Small intestine (tissue), 7 donors: ENCODE results near the gene COX8A. TPM values are rescaled to one million over a fixed set of nuclear protein-coding genes. Genes with fewer than 3 reads are reported as not detected.
"Not testable (repeated sequence)": the region's sequence is repeated elsewhere in the genome, so short reads cannot be mapped to it uniquely, and the experiment has no call there.

ENCODE experiments used
- DNase-seq, 2 donors: peaks; one replicate each; pipeline versions ENCODE4 v3.0.0 to v3.0.0-alpha.2; 2013
- FAIRE-seq: peaks from 2 replicates; lab custom pipeline; 2012; peaks lifted over from hg19 to GRCh38; lab: Jason Lieb, UNC
- H3K27ac ChIP-seq, 3 donors: one replicate each; pipeline ENCODE4 v1.5.1; 2013; ENCODE audit warnings: low read length in 2 of 3, mild to moderate bottlenecking in 2 of 3, control low read depth in 1 of 3, inconsistent platforms in 1 of 3, low read depth in 1 of 3, moderate library complexity in 1 of 3
- H3K27me3 ChIP-seq, 3 donors: one replicate each; pipeline ENCODE4 v1.6.1; 2013; ENCODE audit warnings: low read length in 3 of 3, inconsistent platforms in 1 of 3; ENCODE audit not compliant: control insufficient read depth in 3 of 3, insufficient read depth in 3 of 3
- H3K36me3 ChIP-seq, 3 donors: one replicate each; pipeline ENCODE4 v1.6.1; 2013; ENCODE audit warnings: low read length in 3 of 3, inconsistent platforms in 1 of 3, low read depth in 1 of 3, mild to moderate bottlenecking in 1 of 3, moderate library complexity in 1 of 3; ENCODE audit not compliant: control insufficient read depth in 3 of 3, insufficient read depth in 2 of 3
- H3K4me1 ChIP-seq, 3 donors: one replicate each; pipeline ENCODE4 v1.6.1; 2013; ENCODE audit warnings: low read length in 2 of 3, inconsistent platforms in 1 of 3, low read depth in 1 of 3, mild to moderate bottlenecking in 1 of 3, moderate library complexity in 1 of 3; ENCODE audit not compliant: control insufficient read depth in 3 of 3, insufficient read depth in 2 of 3
- H3K4me3 ChIP-seq, 3 donors: one replicate each; pipeline ENCODE4 v1.5.1; 2013; ENCODE audit warnings: low read length in 3 of 3, control low read depth in 1 of 3, inconsistent platforms in 1 of 3, low read depth in 1 of 3, mild to moderate bottlenecking in 1 of 3, moderate library complexity in 1 of 3
- H3K9me3 ChIP-seq, 2 donors: one replicate each; pipeline ENCODE4 v1.6.1; 2013; ENCODE audit warnings: low read depth in 1 of 2, low read length in 1 of 2; ENCODE audit not compliant: control insufficient read depth in 2 of 2, insufficient read depth in 1 of 2
- WGBS, 3 donors: extraction: QIAGEN DNeasy Blood & Tissue Kit; methylation state at CpG; one replicate each; pipeline ENCODE4 v1.1.7; 2013; 5-methylcytosine and 5-hydroxymethylcytosine counted together
- polyA plus RNA-seq, 4 donors: library from polyadenylated mRNA; stranded (reverse) in 3 of 4; unstranded in 1 of 4; fragments of 200-250 nt in 3 of 4; fragments of 120-200 nt in 1 of 4; gene quantifications; one replicate each; pipeline versions ENCODE4 v1.2.1 to v1.2.3, GENCODE V29; 2013
- donor health status: healthy with polysubstance abuse.
- donor health status: control.
- donor health status: control.
- donor health status: Bipolar disorder and iron deficiency.
- donor health status: healthy.

COX8A gene
- polyA plus RNA-seq, 4 donors = 331 to 1,570 (median 1,390) TPM

- DNase-seq, H3K4me3 ChIP-seq, H3K9me3 ChIP-seq, H3K27ac ChIP-seq, FAIRE-seq, H3K4me1 ChIP-seq, H3K27me3 ChIP-seq: not testable (repeated sequence)
- 55 to 64% (median 58%) methylated on average over 18 of the region's 18 CpGs for WGBS, 3 donors
- peaks cover 0 to 24% (median 0%) of the 10 kb centered on the region in 3 donors for H3K36me3 ChIP-seq
Observed at GRCh38 chr11:63973912-63974258, 535 bp upstream of the COX8A start.

- Histone ChIP-seq H3K27me3 (no peaks in the 10 kb centered on the region), H3K27ac (no peak overlapping the region), H3K4me1 (peaks cover 0 to 8% (median 8%) of the 10 kb centered on the region in 3 donors), H3K36me3 (peaks cover 0 to 41% (median 0%) of the 10 kb centered on the region in 3 donors), H3K4me3 (no peak overlapping the region), H3K9me3 (peaks cover 0 to 2% of the 10 kb centered on the region in 2 donors)
- DNase-seq (no peak), FAIRE-seq (no peak)
- WGBS, 3 donors = 76 to 77% (median 76%) methylated on average over 10 of the region's 10 CpGs
Observed at GRCh38 chr11:63978551-63979239, 4.3 kb downstream of the COX8A start.

- Histone ChIP-seq H3K4me3 (no peak overlapping the region), H3K9me3 (no peaks in the 10 kb centered on the region), H3K4me1 (peaks cover 0 to 8% (median 8%) of the 10 kb centered on the region in 3 donors), H3K27me3 (no peaks in the 10 kb centered on the region), H3K36me3 (peaks cover 0 to 41% (median 0%) of the 10 kb centered on the region in 3 donors), H3K27ac (no peak overlapping the region)
- WGBS, 3 donors = 91 to 98% (median 97%) methylated on average over 5 of the region's 5 CpGs
- FAIRE-seq (no peak), DNase-seq (no peak)
Observed at GRCh38 chr11:63979426-63979825, 5.0 kb downstream of the COX8A start.

GRCh38 chr11:63985812-63986155, 11.4 kb downstream of the COX8A start:
- H3K27ac ChIP-seq = peak overlapping the region; percentile 13 to 95 (median 92)
- no peak for FAIRE-seq
- 1% methylated on average over 18 of the region's 18 CpGs for WGBS, 3 donors

DNA sequence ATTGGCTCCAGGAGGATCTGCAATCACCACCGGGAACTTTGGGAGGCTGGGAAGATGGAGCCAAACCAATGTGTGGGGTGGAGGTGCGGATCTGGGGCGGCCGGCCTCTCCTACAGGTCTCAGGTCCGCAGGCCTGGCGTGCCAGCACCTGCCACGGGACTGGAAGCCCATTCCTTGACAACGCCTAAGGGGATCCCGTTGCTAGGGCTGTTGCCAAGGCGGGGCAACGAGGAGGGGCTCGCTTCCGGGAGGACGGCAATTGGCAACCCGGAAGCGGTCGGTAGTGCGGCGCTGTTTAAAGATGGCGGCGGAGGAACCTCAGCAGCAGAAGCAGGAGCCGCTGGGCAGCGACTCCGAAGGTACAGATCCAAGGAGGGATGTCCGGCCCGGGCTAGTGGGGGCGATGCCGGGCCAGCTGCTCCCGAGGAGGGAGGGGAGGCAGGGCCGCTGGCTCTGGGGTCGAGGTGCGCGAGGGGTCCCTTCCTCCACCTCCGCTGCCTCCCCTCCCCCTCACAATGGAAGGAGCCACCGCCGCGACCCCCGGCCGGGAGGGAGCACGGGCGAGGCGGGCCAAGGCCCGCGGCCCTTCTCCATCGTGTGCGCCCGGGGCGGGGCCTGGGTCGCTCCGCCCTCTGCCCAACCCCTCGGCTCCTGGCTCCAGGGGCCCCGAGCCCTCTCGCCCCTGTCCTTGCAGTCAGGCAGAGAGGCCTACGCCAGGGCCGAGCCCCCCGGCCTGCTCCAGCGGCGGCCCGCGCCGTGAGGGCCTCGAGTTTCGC, 11.9 kb downstream of the COX8A start, which contains the start of gene OTUB1:
OTUB1 (plus strand) TSS at position 283 of the 776 bp plus-strand sequence; CDS start at position 302, 19 bp downstream.
- H3K27me3 ChIP-seq = no peaks in the 10 kb centered on the region
- 0 to 1% (median 0%) methylated on average over 44 to 63 of the region's 63 CpGs for WGBS, 3 donors
- peak within 1 kb of the TSS; percentile 27 to 95 (median 92) for H3K27ac ChIP-seq
- FAIRE-seq = no peak
- peaks cover 0 to 15% (median 5%) of the 10 kb centered on the region in 3 donors for H3K4me1 ChIP-seq
- peak within 1 kb of the TSS; percentile 81 to 96 (median 91) for H3K4me3 ChIP-seq
- no peaks in the 10 kb centered on the region for H3K9me3 ChIP-seq
- H3K36me3 ChIP-seq = peaks cover 0 to 42% (median 0%) of the 10 kb centered on the region in 3 donors
- DNase-seq = peak; percentile 90 to 95

More at GRCh38 chr11:63985812-63986155, 11.4 kb downstream of the COX8A start:
- peak in 1 of 2 donors; percentile 44 for DNase-seq
- Histone ChIP-seq H3K4me3 (peak overlapping the region; percentile 81 to 96 (median 91)), H3K27me3 (no peaks in the 10 kb centered on the region), H3K36me3 (peaks cover 0 to 41% (median 0%) of the 10 kb centered on the region in 3 donors), H3K4me1 (peaks cover 0 to 15% (median 5%) of the 10 kb centered on the region in 3 donors), H3K9me3 (no peaks in the 10 kb centered on the region)

- Histone ChIP-seq H3K4me1 (peaks cover 0 to 15% (median 5%) of the 10 kb centered on the region in 3 donors), H3K9me3 (no peaks in the 10 kb centered on the region), H3K27ac (peak overlapping the region in 1 of 3 donors; percentile 92), H3K4me3 (peak overlapping the region; percentile 81 to 96 (median 91)), H3K36me3 (peaks cover 0 to 46% (median 0%) of the 10 kb centered on the region in 3 donors), H3K27me3 (no peaks in the 10 kb centered on the region)
- no peak for FAIRE-seq
- no peak for DNase-seq
- WGBS, 3 donors = 32 to 38% (median 36%) methylated on average over 25 of the region's 25 CpGs
Observed at GRCh38 chr11:63986932-63987513, 12.6 kb downstream of the COX8A start.

GRCh38 chr11:63991558-63991957, 17.1 kb downstream of the COX8A start:
- no peak overlapping the region for H3K4me3 ChIP-seq
- H3K4me1 ChIP-seq = peaks cover 0 to 9% (median 5%) of the 10 kb centered on the region in 3 donors
- peaks cover 0 to 85% (median 5%) of the 10 kb centered on the region in 3 donors for H3K36me3 ChIP-seq
- H3K9me3 ChIP-seq = no peaks in the 10 kb centered on the region
- DNase-seq (no peak), FAIRE-seq (no peak)
- 90 to 92% (median 90%) methylated on average over 10 of the region's 10 CpGs for WGBS, 3 donors
- no peak overlapping the region for H3K27ac ChIP-seq
- no peaks in the 10 kb centered on the region for H3K27me3 ChIP-seq

GRCh38 chr11:63993100-63993499, 18.7 kb downstream of the COX8A start:
- Histone ChIP-seq H3K4me1 (no peaks in the 10 kb centered on the region), H3K9me3 (no peaks in the 10 kb centered on the region), H3K27ac (no peak overlapping the region), H3K36me3 (peaks cover 2 to 94% (median 7%) of the 10 kb centered on the region in 3 donors), H3K4me3 (no peak overlapping the region), H3K27me3 (no peaks in the 10 kb centered on the region)
- 80 to 86% (median 81%) methylated on average over 5 of the region's 5 CpGs for WGBS, 3 donors
- DNase-seq = no peak
- no peak for FAIRE-seq
